Epithelial cell of proximal tubule (primary cell): ENCODE measurements around the gene SLC2A10. TPM values are rescaled to one million over a fixed set of nuclear protein-coding genes. Genes with fewer than 3 reads are reported as not detected.

Experiments used
- DNase-seq: peaks from one replicate; pipeline ENCODE4 v3.0.0-alpha.2; 2011; ENCODE audit warnings: low read depth
- H3K4me3 ChIP-seq: 2 replicates; pipeline ENCODE4 v1.5.1; 2011; ENCODE audit warnings: low read depth, mild to moderate bottlenecking, low read length
- total RNA-seq: library from RNA; depleted of rRNA; stranded (reverse); fragments of >200 nt; gene quantifications from 2 replicates; pipeline ENCODE4 v1.2.3, GENCODE V29; 2015
- TF ChIP-seq, protein P1 (sequence below): conservative IDR thresholded peaks from 2 replicates; pipeline ENCODE4 v1.5.1; 2012; ENCODE audit warnings: low read depth, mild to moderate bottlenecking, low read length

SLC2A10 gene
- total RNA-seq, 1 donor from 2014 or later = 12.5 TPM

DNA sequence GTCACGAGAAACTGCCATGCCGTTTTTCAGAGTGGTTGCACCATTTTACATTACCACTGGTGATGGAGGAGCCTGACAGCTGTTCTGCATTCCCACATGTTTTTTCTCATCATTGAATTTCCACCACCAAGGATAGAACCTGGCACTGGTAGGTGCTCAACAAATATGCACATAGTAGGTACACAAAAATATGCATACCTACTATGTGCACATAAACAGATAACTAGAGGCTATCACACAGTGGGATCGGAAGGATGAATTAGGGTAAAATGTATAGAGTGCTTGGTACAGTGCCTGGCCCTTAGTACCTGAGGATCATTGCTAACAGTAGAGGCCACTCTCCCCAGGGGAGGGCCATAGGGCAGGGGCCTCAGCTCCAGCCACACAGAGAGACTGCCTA lies 47.0 kb downstream of the SLC2A10 start:
- no peak overlapping the region for H3K4me3 ChIP-seq
- TF ChIP-seq, protein P1, sequence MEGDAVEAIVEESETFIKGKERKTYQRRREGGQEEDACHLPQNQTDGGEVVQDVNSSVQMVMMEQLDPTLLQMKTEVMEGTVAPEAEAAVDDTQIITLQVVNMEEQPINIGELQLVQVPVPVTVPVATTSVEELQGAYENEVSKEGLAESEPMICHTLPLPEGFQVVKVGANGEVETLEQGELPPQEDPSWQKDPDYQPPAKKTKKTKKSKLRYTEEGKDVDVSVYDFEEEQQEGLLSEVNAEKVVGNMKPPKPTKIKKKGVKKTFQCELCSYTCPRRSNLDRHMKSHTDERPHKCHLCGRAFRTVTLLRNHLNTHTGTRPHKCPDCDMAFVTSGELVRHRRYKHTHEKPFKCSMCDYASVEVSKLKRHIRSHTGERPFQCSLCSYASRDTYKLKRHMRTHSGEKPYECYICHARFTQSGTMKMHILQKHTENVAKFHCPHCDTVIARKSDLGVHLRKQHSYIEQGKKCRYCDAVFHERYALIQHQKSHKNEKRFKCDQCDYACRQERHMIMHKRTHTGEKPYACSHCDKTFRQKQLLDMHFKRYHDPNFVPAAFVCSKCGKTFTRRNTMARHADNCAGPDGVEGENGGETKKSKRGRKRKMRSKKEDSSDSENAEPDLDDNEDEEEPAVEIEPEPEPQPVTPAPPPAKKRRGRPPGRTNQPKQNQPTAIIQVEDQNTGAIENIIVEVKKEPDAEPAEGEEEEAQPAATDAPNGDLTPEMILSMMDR = no peak
- no peak for DNase-seq

DNA sequence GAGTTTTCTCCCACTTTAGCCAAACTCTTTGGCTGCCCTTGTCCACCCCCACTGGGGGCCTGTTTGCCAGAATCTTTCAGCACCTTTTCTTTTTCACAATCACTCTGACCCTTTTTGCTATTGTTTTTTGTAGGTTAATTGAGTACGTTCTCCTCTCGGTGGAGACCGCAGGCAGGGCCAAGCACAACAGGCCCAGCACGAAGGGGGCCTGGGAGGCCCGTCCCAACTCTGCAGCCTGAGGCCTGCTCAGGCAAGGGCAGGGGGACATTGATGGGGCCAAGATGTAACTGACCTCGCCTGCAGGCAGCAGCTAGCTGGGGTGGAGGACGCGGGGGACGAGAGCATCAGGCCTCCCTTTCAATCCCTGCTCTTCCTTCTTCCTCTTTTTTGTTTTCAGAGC lies 47.7 kb downstream of the SLC2A10 start:
- H3K4me3 ChIP-seq = no peak overlapping the region
- TF ChIP-seq, protein P1 = no peak
- DNase-seq = no peak

DNA sequence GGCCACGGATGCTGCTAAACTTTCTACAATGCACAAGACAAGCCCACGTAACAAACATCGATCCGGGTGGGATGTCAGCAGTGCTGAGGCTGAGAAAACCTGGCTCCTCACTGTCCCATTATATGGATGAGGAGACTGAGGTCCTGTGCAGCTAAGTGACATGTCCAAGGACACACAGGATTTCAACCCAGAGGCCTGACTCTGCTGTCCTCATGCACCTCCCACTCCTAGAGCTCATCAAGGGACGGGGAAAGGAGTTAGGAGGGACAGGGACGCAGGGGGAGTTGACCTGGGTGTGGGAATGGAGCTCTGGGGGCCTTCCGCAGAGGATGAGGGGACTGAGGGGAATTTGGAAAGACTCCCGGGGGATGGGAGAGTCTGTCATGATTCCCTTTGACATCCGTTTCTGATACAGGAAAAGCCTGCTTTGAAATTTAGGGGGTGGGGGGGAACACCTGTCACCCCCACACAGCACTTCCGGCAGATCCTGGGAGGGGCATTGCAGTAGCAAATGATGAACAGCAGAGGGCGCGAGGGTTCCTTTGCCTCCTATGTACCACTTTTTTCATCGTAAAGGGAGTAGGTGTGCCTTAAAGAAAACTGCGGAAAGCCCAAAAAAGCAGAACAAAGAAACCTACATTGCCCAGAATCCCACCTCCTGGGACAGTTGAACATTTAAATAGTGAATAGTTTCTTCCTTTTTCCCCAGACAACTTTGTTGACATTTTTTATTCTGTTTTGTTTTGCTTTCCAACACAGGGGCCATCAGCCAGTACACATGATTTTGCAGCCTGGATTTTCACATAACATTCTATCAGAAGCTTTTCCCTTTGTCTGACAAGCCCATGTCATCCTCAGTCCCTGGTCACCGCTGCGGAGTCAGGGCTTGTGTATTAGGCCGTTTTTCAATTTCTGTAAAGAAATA lies 48.6 kb downstream of the SLC2A10 start:
- no peak for DNase-seq
- TF ChIP-seq, protein P1 = peak; percentile 95
- no peak overlapping the region for H3K4me3 ChIP-seq

DNA sequence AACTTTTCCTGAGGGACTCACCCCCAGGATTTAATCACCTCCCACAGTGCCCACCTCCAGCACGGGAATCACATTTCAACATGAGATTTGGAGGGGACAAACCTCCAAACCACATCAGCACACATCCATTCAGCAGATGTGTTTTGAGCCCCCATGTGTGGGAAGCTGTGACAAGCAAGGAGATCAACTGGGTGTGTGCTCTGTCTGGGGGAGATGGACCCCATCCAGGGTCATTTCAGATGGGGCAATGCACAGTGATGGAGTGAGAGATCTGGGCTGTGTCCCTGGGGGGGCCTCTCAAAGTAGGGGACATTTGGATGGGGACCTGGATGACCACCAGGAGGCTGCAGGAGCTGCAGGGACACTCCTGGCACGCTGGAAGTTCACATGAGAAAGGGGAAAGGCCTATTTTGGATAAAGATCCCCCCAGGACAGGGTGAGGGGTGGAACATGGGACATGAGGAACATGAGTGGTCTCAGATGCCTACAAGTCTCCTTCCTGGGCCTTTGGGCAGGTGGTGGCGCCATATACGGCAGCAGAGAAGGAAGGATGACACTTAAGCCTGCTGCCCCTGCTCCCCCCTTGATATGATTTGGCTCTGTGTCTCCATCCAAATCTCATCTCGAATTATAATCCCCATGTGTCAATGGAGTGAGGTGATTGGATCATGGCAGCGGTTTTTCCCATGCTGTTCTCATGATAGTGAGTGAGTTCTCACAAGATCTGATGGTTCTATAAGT lies 49.6 kb downstream of the SLC2A10 start:
- no peak overlapping the region for H3K4me3 ChIP-seq
- DNase-seq = no peak
- TF ChIP-seq, protein P1 = no peak

DNA sequence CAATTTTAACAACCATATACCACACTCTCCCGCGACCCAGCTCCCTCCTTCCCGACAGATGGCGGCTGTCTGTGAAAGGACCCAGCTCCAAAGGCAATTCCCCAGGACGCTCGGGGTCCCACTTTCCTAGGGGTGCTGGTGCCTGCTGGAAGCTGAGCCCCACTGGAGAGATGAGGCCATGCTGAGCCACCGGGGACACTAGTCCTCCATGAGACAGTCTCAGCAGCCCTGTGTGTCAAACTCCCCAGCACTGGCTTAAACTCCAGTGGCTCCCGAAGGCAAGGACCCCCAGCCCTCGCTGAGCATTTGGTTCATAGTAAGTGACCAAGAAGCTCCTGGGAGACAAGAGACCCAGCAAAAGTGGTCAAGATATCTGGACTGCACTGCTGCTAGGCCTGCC lies 52.1 kb downstream of the SLC2A10 start:
- DNase-seq = no peak
- TF ChIP-seq, protein P1 = no peak
- H3K4me3 ChIP-seq = no peak overlapping the region

DNA sequence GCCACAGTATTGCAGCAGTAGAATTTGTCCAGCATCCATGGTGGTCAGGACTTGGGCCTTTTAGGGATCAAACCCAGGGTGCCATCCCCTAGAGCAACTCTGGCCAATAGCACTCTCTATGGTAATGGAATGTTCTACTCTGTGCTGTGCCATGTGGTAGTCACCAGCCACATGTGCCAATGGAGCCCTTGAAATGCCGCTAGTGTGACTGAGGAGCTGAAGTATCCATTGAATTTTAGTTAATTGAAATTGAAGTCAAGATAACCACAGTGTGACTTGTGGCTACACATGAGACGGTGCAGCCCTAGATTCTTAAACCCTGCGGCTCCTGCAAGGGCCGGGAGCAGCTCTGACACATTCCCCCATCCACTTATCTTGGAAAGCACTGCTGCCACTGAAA lies 54.6 kb downstream of the SLC2A10 start:
- no peak for DNase-seq
- TF ChIP-seq, protein P1 = no peak
- no peak overlapping the region for H3K4me3 ChIP-seq
